Heart left ventricle (tissue), 13 donors: ENCODE measurements around the gene KATNB1.

Experiments used
- POLR2A ChIP-seq, 2 donors: fragments of 450-650 bp; IDR thresholded peaks; one replicate each; pipeline ENCODE4 v1.6.1; 2017; ENCODE audit warnings: antibody characterized with exemption in 2 of 2, mild to moderate bottlenecking in 2 of 2, moderate library complexity in 2 of 2
- TF ChIP-seq, protein P1 (sequence below), 12 donors: fragments of 200-600 bp; sonication (generic) in 4 of 12; IDR thresholded peaks; one replicate each; pipeline versions ENCODE4 v1.5.0 to v1.8.0; 2018 to 2022; ENCODE audit warnings: antibody characterized with exemption in 12 of 12, mild to moderate bottlenecking in 5 of 12
- donor health status: ischemic (EF 13 %, LVEDD 7.1; RV severe dilation, severe dysfunction).
- donor health status: DM: no; HTN: yes; CAD: no.
- donor health status: DM: no; HTN: no; CAD: no.
- donor health status: ischemic (EF 25% LVEDD 6.9; RV normal size, moderate dysfunction).
- donor health status: ischemic (EF 25% LVEDD 5.7; RV mildly dilated, moderate dysfunction).
- donor health status: ischemic (EF 35%, LVEDD 5.7; RV mildly dilated, moderate dysfunction).
- donor health status: nonischemic (EF 11% LVEDD 7.7; RV severe dilation, severe dysfunction).
- donor health status: DM: yes; HTN: yes; CAD: no.
- donor health status: PGD.
- donor health status: ischemic (EF 29% LVEDD 5.4; RV normal size, mild dysfunction).
- donor health status: nonischemic (EF 23%, LVEDD 6.1; RV moderate dilation, normal function).

DNA sequence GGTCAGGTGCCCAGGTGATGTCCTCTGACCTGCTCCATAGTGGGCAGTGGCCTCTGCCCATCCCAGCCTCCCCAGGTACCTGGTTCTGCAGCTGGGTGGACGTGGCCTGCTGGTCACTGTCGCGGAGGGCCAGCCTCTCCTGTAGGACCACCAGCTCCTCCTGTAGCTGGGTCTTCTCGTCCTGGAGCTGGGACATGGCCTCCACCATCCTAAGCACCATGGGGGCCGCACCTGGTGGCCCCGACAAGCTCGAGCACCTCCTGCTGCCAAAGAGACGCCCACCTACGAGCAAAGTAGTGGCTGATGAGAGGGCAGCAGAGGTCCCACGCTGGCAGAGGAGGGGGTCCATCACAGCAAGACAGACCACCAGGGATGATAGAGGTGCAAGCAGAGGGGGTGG is 49.8 kb downstream of the KATNB1 start:
- TF ChIP-seq, protein P1, sequence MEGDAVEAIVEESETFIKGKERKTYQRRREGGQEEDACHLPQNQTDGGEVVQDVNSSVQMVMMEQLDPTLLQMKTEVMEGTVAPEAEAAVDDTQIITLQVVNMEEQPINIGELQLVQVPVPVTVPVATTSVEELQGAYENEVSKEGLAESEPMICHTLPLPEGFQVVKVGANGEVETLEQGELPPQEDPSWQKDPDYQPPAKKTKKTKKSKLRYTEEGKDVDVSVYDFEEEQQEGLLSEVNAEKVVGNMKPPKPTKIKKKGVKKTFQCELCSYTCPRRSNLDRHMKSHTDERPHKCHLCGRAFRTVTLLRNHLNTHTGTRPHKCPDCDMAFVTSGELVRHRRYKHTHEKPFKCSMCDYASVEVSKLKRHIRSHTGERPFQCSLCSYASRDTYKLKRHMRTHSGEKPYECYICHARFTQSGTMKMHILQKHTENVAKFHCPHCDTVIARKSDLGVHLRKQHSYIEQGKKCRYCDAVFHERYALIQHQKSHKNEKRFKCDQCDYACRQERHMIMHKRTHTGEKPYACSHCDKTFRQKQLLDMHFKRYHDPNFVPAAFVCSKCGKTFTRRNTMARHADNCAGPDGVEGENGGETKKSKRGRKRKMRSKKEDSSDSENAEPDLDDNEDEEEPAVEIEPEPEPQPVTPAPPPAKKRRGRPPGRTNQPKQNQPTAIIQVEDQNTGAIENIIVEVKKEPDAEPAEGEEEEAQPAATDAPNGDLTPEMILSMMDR (IDR thresholded peaks at IDR 0.05): no peak
- TF ChIP-seq POLR2A (IDR thresholded peaks at IDR 0.05): no peak
